Endodermal cell (in vitro differentiated cells): ENCODE data around the gene TXNRD3. TPM values are rescaled to one million over a fixed set of nuclear protein-coding genes. Genes with fewer than 3 reads are reported as not detected.

ENCODE experiments used
- DNase-seq: peaks from one replicate; pipeline ENCODE4 v3.0.0-alpha.2; 2017
- H3K27ac ChIP-seq: 2 replicates; pipeline ENCODE4 v1.5.1; 2013; ENCODE audit warnings: mild to moderate bottlenecking, low read depth, low read length, moderate library complexity
- H3K27me3 ChIP-seq: 2 replicates; pipeline ENCODE4 v1.6.1; 2013; ENCODE audit warnings: mild to moderate bottlenecking, low read length, moderate library complexity; ENCODE audit not compliant: insufficient read depth, control insufficient read depth, poor library complexity, severe bottlenecking
- H3K36me3 ChIP-seq: 2 replicates; pipeline ENCODE4 v1.7.0; 2013; ENCODE audit warnings: mild to moderate bottlenecking, low read length, moderate library complexity; ENCODE audit not compliant: control insufficient read depth, insufficient read depth
- H3K4me1 ChIP-seq: one replicate; pipeline ENCODE4 v1.7.0; 2013; ENCODE audit warnings: low read length; ENCODE audit not compliant: control insufficient read depth, insufficient read depth
- H3K4me3 ChIP-seq: 2 replicates; pipeline ENCODE4 v1.5.1; 2013; ENCODE audit warnings: mild to moderate bottlenecking, low read length, moderate library complexity
- H3K9ac ChIP-seq: 2 replicates; pipeline ENCODE4 v1.6.1; 2013; ENCODE audit warnings: mild to moderate bottlenecking, low read length, moderate library complexity; ENCODE audit not compliant: poor library complexity, severe bottlenecking; ENCODE audit errors: extremely low read depth
- H3K9me3 ChIP-seq: 2 replicates; pipeline ENCODE4 v1.6.1; 2013; ENCODE audit warnings: mild to moderate bottlenecking, low read length, moderate library complexity; ENCODE audit not compliant: control insufficient read depth
- H3K27ac Mint-ChIP-seq: 2 replicates; pipeline ENCODE4 v1.8.0; 2020; ENCODE audit warnings: mixed read lengths
- H3K27me3 Mint-ChIP-seq: 2 replicates; pipeline ENCODE4 v1.8.0; 2021; ENCODE audit warnings: mild to moderate bottlenecking, mixed read lengths; ENCODE audit not compliant: insufficient read depth
- H3K36me3 Mint-ChIP-seq: 2 replicates; pipeline ENCODE4 v1.8.0; 2020; ENCODE audit warnings: low read depth, mixed read lengths
- H3K4me1 Mint-ChIP-seq: 2 replicates; pipeline ENCODE4 v1.8.0; 2020; ENCODE audit warnings: mixed read lengths
- H3K4me3 Mint-ChIP-seq: 2 replicates; pipeline ENCODE4 v1.8.0; 2020; ENCODE audit warnings: mild to moderate bottlenecking, moderate library complexity, mixed read lengths
- H3K9me3 Mint-ChIP-seq: 2 replicates; pipeline ENCODE4 v1.8.0; 2020; ENCODE audit warnings: mild to moderate bottlenecking, mixed read lengths
- CTCF ChIP-seq: fragments of 200-600 bp; sonication (generic); conservative IDR thresholded peaks from 2 replicates; pipeline ENCODE4 v1.5.0; 2021; ENCODE audit warnings: antibody characterized with exemption, mild to moderate bottlenecking
- WGBS, 2 experiments: methylation state at CpG; one replicate each; pipeline versions ENCODE4 v1.1.5 to v1.1.7; 2013; ENCODE audit warnings: missing lambda C conversion rate in 2 of 2, mixed read lengths in 1 of 2; ENCODE audit not compliant: insufficient coverage in 1 of 2, insufficient read length in 1 of 2; 5-methylcytosine and 5-hydroxymethylcytosine counted together
- total RNA-seq, 2 donors: library from RNA; stranded (reverse); fragmentation: NEBNext Ultra II Directional in 1 of 2; extraction: Animal tissue kit (Norgen Biotek cat#: 25700) in 1 of 2; gene quantifications; 2 replicates in 1 of 2; 3 replicates in 1 of 2; pipeline ENCODE4 v1.2.1, GENCODE V29; 2021

TXNRD3 gene
- total RNA-seq, 2 donors from 2014 or later = 13.1 to 18.1 TPM

DNA sequence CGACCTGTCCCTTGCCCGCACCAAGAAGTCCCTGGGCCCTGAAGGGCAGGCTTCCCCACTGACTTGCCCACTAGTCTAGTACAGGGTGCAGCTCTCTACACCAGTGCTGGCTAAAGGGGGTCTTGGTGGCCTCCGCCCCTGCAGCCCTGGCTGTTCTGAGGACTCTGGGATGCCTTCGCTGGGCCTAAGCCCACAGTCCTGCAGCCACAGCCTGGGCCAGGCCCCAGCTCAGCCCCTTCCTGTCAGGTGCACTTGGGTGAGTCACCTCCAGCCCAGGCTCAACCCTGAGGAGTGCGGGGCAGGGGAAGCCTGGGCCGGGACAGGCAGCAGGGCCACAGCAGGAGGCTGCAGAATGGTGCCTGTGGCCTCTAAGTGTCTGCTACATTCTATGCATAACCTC, 97.2 kb downstream of the TXNRD3 start:
- WGBS, 2 experiments = 60 to 83% methylated on average over 2 to 6 of the region's 6 CpGs
- Mint-ChIP-seq H3K4me3 (no peak overlapping the region), H3K36me3 (no peaks in the 10 kb centered on the region), H3K27ac (no peak overlapping the region), H3K9me3 (peaks cover 3% of the 10 kb centered on the region), H3K4me1 (no peaks in the 10 kb centered on the region), H3K27me3 (peaks cover 1% of the 10 kb centered on the region)
- H3K9ac ChIP-seq = no peak overlapping the region
- H3K36me3 ChIP-seq = no peaks in the 10 kb centered on the region
- H3K9me3 ChIP-seq = no peaks in the 10 kb centered on the region
- no peaks in the 10 kb centered on the region for H3K27me3 ChIP-seq
- DNase-seq = peak; percentile 74
- H3K27ac ChIP-seq = no peak overlapping the region
- H3K4me3 ChIP-seq = no peak overlapping the region
- no peaks in the 10 kb centered on the region for H3K4me1 ChIP-seq
- no peak for TF ChIP-seq CTCF

- H3K9me3 ChIP-seq = no peaks in the 10 kb centered on the region
- H3K9me3 Mint-ChIP-seq = no peaks in the 10 kb centered on the region
- 91 to 96% methylated on average over 7 to 11 of the region's 11 CpGs for WGBS, 2 experiments
- H3K36me3 ChIP-seq = no peaks in the 10 kb centered on the region
- no peaks in the 10 kb centered on the region for H3K27me3 ChIP-seq
- H3K36me3 Mint-ChIP-seq = no peaks in the 10 kb centered on the region
- H3K4me3 ChIP-seq = no peak overlapping the region
- H3K4me1 Mint-ChIP-seq = no peaks in the 10 kb centered on the region
- peaks cover 1% of the 10 kb centered on the region for H3K27me3 Mint-ChIP-seq
- H3K27ac ChIP-seq = no peak overlapping the region
- H3K4me1 ChIP-seq = no peaks in the 10 kb centered on the region
- no peak for TF ChIP-seq CTCF
- no peak overlapping the region for H3K4me3 Mint-ChIP-seq
- no peak overlapping the region for H3K27ac Mint-ChIP-seq
- DNase-seq = no peak
- no peak overlapping the region for H3K9ac ChIP-seq
These were observed 97.5 kb downstream of the TXNRD3 start for GRCh38 chr3:126557415-126557745.

Other genes starting within 250 kb of the TXNRD3 start
- gene ZXDC, start 179.2 kb downstream of the TXNRD3 start, total RNA-seq = 10 to 100 TPM; 30.5 to 31.6 TPM
- gene UROC1, start 137.4 kb downstream of the TXNRD3 start, total RNA-seq = not detected
- gene CHST13, start 131.0 kb downstream of the TXNRD3 start, total RNA-seq = 1 to 10 TPM; 1.6 to 6.7 TPM
- gene C3orf22, start 96.2 kb downstream of the TXNRD3 start, total RNA-seq = not detected
- 10 to 100 TPM; 23.6 to 34.4 TPM for gene CHCHD6, start 49.1 kb upstream of the TXNRD3 start, total RNA-seq